GM12878 (cell line): Measurements from ENCODE around the gene PIMREG. TPM values are rescaled to one million over a fixed set of nuclear protein-coding genes. Genes with fewer than 3 reads are reported as not detected.
A peak's percentile ranks its signal among the peaks of the same experiment; 100 is the strongest.

ENCODE experiments used
- ATF3 ChIP-seq: IDR thresholded peaks from 2 replicates; pipeline ENCODE4 v1.6.1; 2011; ENCODE audit warnings: low read depth, mild to moderate bottlenecking, low read length, moderate library complexity, borderline replicate concordance; ENCODE audit errors: extremely low read depth
- BHLHE40 ChIP-seq, 2 experiments: fragments of 450-650 bp in 1 of 2; IDR thresholded peaks; 2 replicates each; pipeline ENCODE4 v1.6.1; 2011 to 2017; ENCODE audit warnings: low read depth in 2 of 2, borderline replicate concordance in 1 of 2, improper control_type of control experiment in 1 of 2, low read length in 1 of 2, mild to moderate bottlenecking in 1 of 2
- BRCA1 ChIP-seq: IDR thresholded peaks from 2 replicates; pipeline ENCODE4 v1.6.1; 2011; ENCODE audit warnings: low read depth, low read length, improper control_type of control experiment
- CHD2 ChIP-seq: IDR thresholded peaks from 2 replicates; pipeline ENCODE4 v1.6.1; 2011; ENCODE audit warnings: low read depth, low read length, improper control_type of control experiment, borderline replicate concordance
- CREB1 ChIP-seq: IDR thresholded peaks from 2 replicates; pipeline ENCODE4 v1.6.1; 2012; ENCODE audit warnings: low read depth, mild to moderate bottlenecking, inconsistent platforms
- CTCF ChIP-seq, 3 experiments: IDR thresholded peaks in 2 of 3; conservative IDR thresholded peaks in 1 of 3; 2 replicates each; pipeline ENCODE4 v1.5.1; 2011; ENCODE audit warnings: low read depth in 3 of 3, low read length in 3 of 3, mild to moderate bottlenecking in 3 of 3, control low read depth in 2 of 3, moderate library complexity in 2 of 3, inconsistent platforms in 1 of 3, mixed read lengths in 1 of 3; ENCODE audit not compliant: control insufficient read depth in 2 of 3, insufficient read depth in 1 of 3; ENCODE audit errors: extremely low read depth in 1 of 3
- ESRRA ChIP-seq: IDR thresholded peaks from 2 replicates; pipeline ENCODE4 v1.6.1; 2012; ENCODE audit warnings: mild to moderate bottlenecking, low read length, improper control_type of control experiment
- IRF4 ChIP-seq: IDR thresholded peaks from 2 replicates; pipeline ENCODE4 v1.6.1; 2011; ENCODE audit warnings: low read depth, low read length
- LARP7 ChIP-seq: fragments of 450-650 bp; IDR thresholded peaks from 2 replicates; pipeline ENCODE4 v1.6.1; 2017; ENCODE audit warnings: mild to moderate bottlenecking
- POU2F2 ChIP-seq: IDR thresholded peaks from 3 replicates; pipeline ENCODE4 v1.6.1; 2011; ENCODE audit warnings: low read depth, mild to moderate bottlenecking, low read length, borderline replicate concordance
- REST ChIP-seq: IDR thresholded peaks from 2 replicates; pipeline ENCODE4 v1.6.1; 2012; ENCODE audit warnings: mild to moderate bottlenecking, low read depth, low read length
- RFX5 ChIP-seq: IDR thresholded peaks from 2 replicates; pipeline ENCODE4 v1.6.1; 2011; ENCODE audit warnings: low read depth, low read length, improper control_type of control experiment
- RUNX3 ChIP-seq: IDR thresholded peaks from 2 replicates; pipeline ENCODE4 v1.6.1; 2012; ENCODE audit warnings: low read length, inconsistent platforms
- STAT3 ChIP-seq: IDR thresholded peaks from 2 replicates; pipeline ENCODE4 v1.6.1; 2011; ENCODE audit warnings: low read depth, low read length, improper control_type of control experiment
- USF2 ChIP-seq: IDR thresholded peaks from 2 replicates; pipeline ENCODE4 v1.6.1; 2011; ENCODE audit warnings: low read depth, low read length, improper control_type of control experiment, borderline replicate concordance
- YBX1 ChIP-seq: fragments of 450-650 bp; IDR thresholded peaks from 2 replicates; pipeline ENCODE4 v1.6.1; 2016; ENCODE audit warnings: antibody characterized with exemption
- ZNF207 ChIP-seq: fragments of 450-650 bp; IDR thresholded peaks from 2 replicates; pipeline ENCODE4 v1.6.1; 2014; ENCODE audit warnings: antibody characterized with exemption, mild to moderate bottlenecking, borderline replicate concordance
- polyA plus RNA-seq, 11 experiments: library from polyadenylated mRNA; depleted of rRNA in 4 of 11; unstranded in 6 of 11; stranded (reverse) in 5 of 11; fragments of >200 nt; fragmentation: Nextera tagmentation in 4 of 11; fragmentation: Illumina TruSeq in 1 of 11; extraction: Ambion mirVana in 4 of 11; extraction: Trizol in 1 of 11; gene quantifications; 1 replicate in 1 of 11; 2 replicates in 10 of 11; pipeline versions ENCODE4 v1.2.1 to v1.2.3, GENCODE V29; 2011 to 2016; ENCODE audit warnings: inconsistent platforms in 2 of 11, missing spikeins in 2 of 11, low read depth in 1 of 11
- total RNA-seq, 4 experiments: library from RNA; depleted of rRNA in 3 of 4; stranded (reverse); fragments of >200 nt in 3 of 4; fragmentation: Illumina TruSeq in 1 of 4; extraction: Trizol in 1 of 4; gene quantifications; 2 replicates each; pipeline versions ENCODE4 v1.2.1 to v1.2.3, GENCODE V29; 2013 to 2021
- TF ChIP-seq, protein P1 (sequence below): IDR thresholded peaks from 2 replicates; pipeline ENCODE4 v1.6.1; 2012; ENCODE audit warnings: low read length, inconsistent platforms
- TF ChIP-seq, protein P2 (sequence below): fragments of 450-650 bp; IDR thresholded peaks from 2 replicates; pipeline ENCODE4 v1.6.1; 2017; ENCODE audit warnings: mild to moderate bottlenecking, low read depth, inconsistent platforms; ENCODE audit not compliant: poor library complexity, severe bottlenecking

The PIMREG gene
- total and polyA plus RNA-seq, 10 of the 15 experiments (the other 5 are each of a cell fraction or from before 2014, with no cell fraction given) = 2.8 to 35.8 (median 25.2) TPM

- TF ChIP-seq, protein P1, sequence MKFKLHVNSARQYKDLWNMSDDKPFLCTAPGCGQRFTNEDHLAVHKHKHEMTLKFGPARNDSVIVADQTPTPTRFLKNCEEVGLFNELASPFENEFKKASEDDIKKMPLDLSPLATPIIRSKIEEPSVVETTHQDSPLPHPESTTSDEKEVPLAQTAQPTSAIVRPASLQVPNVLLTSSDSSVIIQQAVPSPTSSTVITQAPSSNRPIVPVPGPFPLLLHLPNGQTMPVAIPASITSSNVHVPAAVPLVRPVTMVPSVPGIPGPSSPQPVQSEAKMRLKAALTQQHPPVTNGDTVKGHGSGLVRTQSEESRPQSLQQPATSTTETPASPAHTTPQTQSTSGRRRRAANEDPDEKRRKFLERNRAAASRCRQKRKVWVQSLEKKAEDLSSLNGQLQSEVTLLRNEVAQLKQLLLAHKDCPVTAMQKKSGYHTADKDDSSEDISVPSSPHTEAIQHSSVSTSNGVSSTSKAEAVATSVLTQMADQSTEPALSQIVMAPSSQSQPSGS = no peak
- TF ChIP-seq ZNF207 (no peak), CTCF (IDR thresholded peaks at IDR 0.05 in 2 of 3, conservative IDR thresholded peaks at IDR 0.05 in 1 of 3; ENCODE audit: control insufficient read depth in 2 of 3, extremely low read depth in 1 of 3, insufficient read depth in 1 of 3, low read depth in 3 of 3, low read length in 3 of 3) (no peak), YBX1 (no peak), USF2 (no peak), RFX5 (no peak), CREB1 (no peak), BHLHE40 (IDR thresholded peaks at IDR 0.05; ENCODE audit: borderline replicate concordance in 1 of 2, low read depth in 2 of 2, low read length in 1 of 2) (peak in 1 of 2 experiments; percentile 8; a peak in 1 of 4 replicates), RUNX3 (peak; percentile 95), POU2F2 (no peak), ATF3 (no peak), STAT3 (no peak), LARP7 (no peak), BRCA1 (no peak), IRF4 (peak; percentile 64; the same call in 1 of the 2 replicates), ESRRA (no peak), CHD2 (no peak), REST (no peak)
- TF ChIP-seq, protein P2, sequence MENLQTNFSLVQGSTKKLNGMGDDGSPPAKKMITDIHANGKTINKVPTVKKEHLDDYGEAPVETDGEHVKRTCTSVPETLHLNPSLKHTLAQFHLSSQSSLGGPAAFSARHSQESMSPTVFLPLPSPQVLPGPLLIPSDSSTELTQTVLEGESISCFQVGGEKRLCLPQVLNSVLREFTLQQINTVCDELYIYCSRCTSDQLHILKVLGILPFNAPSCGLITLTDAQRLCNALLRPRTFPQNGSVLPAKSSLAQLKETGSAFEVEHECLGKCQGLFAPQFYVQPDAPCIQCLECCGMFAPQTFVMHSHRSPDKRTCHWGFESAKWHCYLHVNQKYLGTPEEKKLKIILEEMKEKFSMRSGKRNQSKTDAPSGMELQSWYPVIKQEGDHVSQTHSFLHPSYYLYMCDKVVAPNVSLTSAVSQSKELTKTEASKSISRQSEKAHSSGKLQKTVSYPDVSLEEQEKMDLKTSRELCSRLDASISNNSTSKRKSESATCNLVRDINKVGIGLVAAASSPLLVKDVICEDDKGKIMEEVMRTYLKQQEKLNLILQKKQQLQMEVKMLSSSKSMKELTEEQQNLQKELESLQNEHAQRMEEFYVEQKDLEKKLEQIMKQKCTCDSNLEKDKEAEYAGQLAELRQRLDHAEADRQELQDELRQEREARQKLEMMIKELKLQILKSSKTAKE = no peak
These were observed 8.4 kb downstream of the PIMREG start (continued) for GRCh38 chr17:6452471-6453266.
